Adipocyte (in vitro differentiated cells): ENCODE data around the gene SIGLEC10.
"Not testable (repeated sequence)": the region's sequence is repeated elsewhere in the genome, so short reads cannot be mapped to it uniquely, and the experiment has no call there.

ENCODE experiments used
- DNase-seq: peaks from one replicate; pipeline ENCODE4 v3.0.0-alpha.2; 2015; ENCODE audit warnings: low read depth
- H3K27me3 ChIP-seq: replicated peaks from 2 replicates; pipeline ENCODE4 v1.7.0; 2013; ENCODE audit warnings: mild to moderate bottlenecking, low read length, moderate library complexity; ENCODE audit not compliant: control insufficient read depth, insufficient read depth
- H3K36me3 ChIP-seq: 2 replicates; pipeline ENCODE4 v1.7.0; 2013; ENCODE audit warnings: low read length, mild to moderate bottlenecking, moderate library complexity; ENCODE audit not compliant: control insufficient read depth, insufficient read depth, severe bottlenecking
- H3K4me1 ChIP-seq: 2 replicates; pipeline ENCODE4 v1.7.0; 2013; ENCODE audit warnings: mild to moderate bottlenecking, low read length, moderate library complexity; ENCODE audit not compliant: control insufficient read depth, insufficient read depth
- H3K4me3 ChIP-seq: 2 replicates; pipeline ENCODE4 v1.7.0; 2013; ENCODE audit warnings: mild to moderate bottlenecking, low read length, moderate library complexity
- H3K9ac ChIP-seq: 2 replicates; pipeline ENCODE4 v1.7.0; 2013; ENCODE audit warnings: mild to moderate bottlenecking, low read length, moderate library complexity
- H3K9me3 ChIP-seq: 2 replicates; pipeline ENCODE4 v1.7.0; 2013; ENCODE audit warnings: mild to moderate bottlenecking, low read length, moderate library complexity; ENCODE audit not compliant: control insufficient read depth

The SIGLEC10 gene

GRCh38 chr19:51434456-51434855 is 17.0 kb upstream of the SIGLEC10 start:
- no peak for DNase-seq
- H3K9ac ChIP-seq: no peak overlapping the region
- no peaks in the 10 kb centered on the region for H3K9me3 ChIP-seq
- no peak overlapping the region for H3K4me3 ChIP-seq
- no peaks in the 10 kb centered on the region for H3K4me1 ChIP-seq
- peaks cover 11% of the 10 kb centered on the region for H3K27me3 ChIP-seq
- no peaks in the 10 kb centered on the region for H3K36me3 ChIP-seq

GRCh38 chr19:51433043-51433442 is 15.6 kb upstream of the SIGLEC10 start:
- Histone ChIP-seq H3K36me3 (no peaks in the 10 kb centered on the region), H3K27me3 (peaks cover 16% of the 10 kb centered on the region), H3K4me3 (no peak overlapping the region), H3K4me1 (no peaks in the 10 kb centered on the region), H3K9ac (no peak overlapping the region), H3K9me3 (no peaks in the 10 kb centered on the region)
- no peak for DNase-seq

GRCh38 chr19:51431124-51431523 is 13.7 kb upstream of the SIGLEC10 start:
- peak; percentile 1 for DNase-seq
- H3K27me3 ChIP-seq: peaks cover 6% of the 10 kb centered on the region

GRCh38 chr19:51430221-51430620 is 12.8 kb upstream of the SIGLEC10 start:
- H3K4me3 ChIP-seq: no peak overlapping the region
- no peaks in the 10 kb centered on the region for H3K9me3 ChIP-seq
- H3K36me3 ChIP-seq: no peaks in the 10 kb centered on the region
- no peak for DNase-seq
- peaks cover 10% of the 10 kb centered on the region for H3K27me3 ChIP-seq
- H3K4me1 ChIP-seq: no peaks in the 10 kb centered on the region
- no peak overlapping the region for H3K9ac ChIP-seq

More at GRCh38 chr19:51431124-51431523, 13.7 kb upstream of the SIGLEC10 start:
- Histone ChIP-seq H3K4me1 (no peaks in the 10 kb centered on the region), H3K9me3 (no peaks in the 10 kb centered on the region), H3K4me3 (no peak overlapping the region), H3K9ac (no peak overlapping the region), H3K36me3 (no peaks in the 10 kb centered on the region)

- Histone ChIP-seq H3K4me3 (no peak overlapping the region), H3K9ac (no peak overlapping the region), H3K9me3 (no peaks in the 10 kb centered on the region), H3K4me1 (no peaks in the 10 kb centered on the region), H3K36me3 (no peaks in the 10 kb centered on the region), H3K27me3 (peaks cover 10% of the 10 kb centered on the region)
- no peak for DNase-seq
Observed at GRCh38 chr19:51427201-51427600, 9.8 kb upstream of the SIGLEC10 start.

- no peaks in the 10 kb centered on the region for H3K36me3 ChIP-seq
- H3K9me3 ChIP-seq: no peaks in the 10 kb centered on the region
- peak; percentile 75 for DNase-seq
- peaks cover 17% of the 10 kb centered on the region for H3K27me3 ChIP-seq
- no peak overlapping the region for H3K9ac ChIP-seq
- H3K4me3 ChIP-seq: no peak overlapping the region
- H3K4me1 ChIP-seq: no peaks in the 10 kb centered on the region
Observed at GRCh38 chr19:51422053-51422448, 4.6 kb upstream of the SIGLEC10 start.

GRCh38 chr19:51421229-51422052 is 4.0 kb upstream of the SIGLEC10 start:
- Histone ChIP-seq H3K27me3 (peaks cover 17% of the 10 kb centered on the region), H3K4me3 (no peak overlapping the region), H3K36me3 (no peaks in the 10 kb centered on the region), H3K9me3 (no peaks in the 10 kb centered on the region), H3K4me1 (no peaks in the 10 kb centered on the region), H3K9ac (no peak overlapping the region)
- no peak for DNase-seq

- not testable (repeated sequence) for H3K4me3 ChIP-seq, H3K4me1 ChIP-seq, H3K36me3 ChIP-seq, DNase-seq, H3K9ac ChIP-seq, H3K9me3 ChIP-seq
- peaks cover 13% of the 10 kb centered on the region for H3K27me3 ChIP-seq
Observed at GRCh38 chr19:51420511-51420910, 3.1 kb upstream of the SIGLEC10 start.

GRCh38 chr19:51418707-51419106 is 1.3 kb upstream of the SIGLEC10 start:
- Histone ChIP-seq H3K4me3 (no peak overlapping the region), H3K9ac (no peak overlapping the region), H3K9me3 (no peaks in the 10 kb centered on the region), H3K4me1 (no peaks in the 10 kb centered on the region), H3K27me3 (peaks cover 24% of the 10 kb centered on the region), H3K36me3 (no peaks in the 10 kb centered on the region)
- DNase-seq: no peak

- Histone ChIP-seq H3K4me3 (no peak overlapping the region), H3K9ac (no peak overlapping the region), H3K36me3 (no peaks in the 10 kb centered on the region), H3K9me3 (no peaks in the 10 kb centered on the region), H3K4me1 (no peaks in the 10 kb centered on the region), H3K27me3 (peaks cover 33% of the 10 kb centered on the region)
- no peak for DNase-seq
Observed at GRCh38 chr19:51417810-51418157, 342 bp upstream of the SIGLEC10 start.

- not testable (repeated sequence) for H3K4me3 ChIP-seq, H3K9ac ChIP-seq, H3K36me3 ChIP-seq, H3K4me1 ChIP-seq, H3K9me3 ChIP-seq, DNase-seq
- H3K27me3 ChIP-seq: peaks cover 33% of the 10 kb centered on the region
Observed at GRCh38 chr19:51416422-51416821, 1.0 kb downstream of the SIGLEC10 start.

- Histone ChIP-seq H3K4me3 (no peak overlapping the region), H3K4me1 (no peaks in the 10 kb centered on the region), H3K27me3 (peaks cover 29% of the 10 kb centered on the region), H3K36me3 (no peaks in the 10 kb centered on the region), H3K9ac (no peak overlapping the region), H3K9me3 (no peaks in the 10 kb centered on the region)
- DNase-seq: no peak
Observed at GRCh38 chr19:51415187-51415586, 2.3 kb downstream of the SIGLEC10 start.
